Measurements from ENCODE around the gene OBSCN. TPM values are rescaled to one million over a fixed set of nuclear protein-coding genes. Genes with fewer than 3 reads are reported as not detected.

OBSCN gene
- total and polyA plus RNA-seq, 2 of the 13 experiments (the other 11 are each of a cell fraction or from before 2014, with no cell fraction given): 0.20 TPM

DNA sequence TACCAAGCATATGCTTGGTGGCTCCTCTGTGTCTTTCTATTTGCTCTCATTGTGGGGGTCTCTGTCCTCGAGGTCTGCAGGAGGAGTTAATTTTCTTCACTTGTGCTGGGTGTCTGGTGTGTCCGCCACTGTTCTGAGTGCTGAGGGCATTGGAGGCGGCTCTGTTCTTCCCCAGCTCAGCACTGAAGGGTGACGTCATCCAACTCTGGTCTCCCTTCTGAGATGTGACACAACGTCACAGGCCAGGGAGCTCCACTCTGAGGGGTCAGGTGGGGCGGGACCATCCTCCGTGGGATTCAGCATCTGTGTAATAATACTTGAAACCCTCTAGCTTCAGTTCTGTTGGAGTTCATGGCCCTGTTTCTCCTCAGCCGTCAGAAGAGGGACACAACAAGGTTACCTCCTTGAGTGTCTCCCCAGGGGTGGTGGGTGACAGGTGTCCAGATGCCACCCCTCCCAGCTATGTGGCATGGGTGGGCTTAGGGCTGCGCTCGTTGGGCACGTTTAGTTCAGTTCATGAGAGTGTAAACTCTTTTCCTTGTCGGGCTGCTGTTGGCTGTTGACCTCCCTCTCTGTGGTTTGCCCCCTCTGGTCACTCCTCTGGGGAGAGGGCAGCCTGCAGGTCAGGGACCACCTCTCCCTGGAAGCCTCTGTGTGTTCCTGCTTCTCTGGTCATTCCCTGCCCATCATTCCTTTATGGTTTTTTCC lies 39.1 kb upstream of the OBSCN start:
- Histone ChIP-seq H2AFZ (ENCODE audit: low read length) (no peak overlapping the region), H3K36me3 (replicated peaks in 1 of 2; ENCODE audit: control insufficient read depth in 1 of 2, insufficient read depth in 2 of 2, low read length in 2 of 2) (no peaks in the 10 kb centered on the region), H3K9me3 (ENCODE audit: low read length) (no peaks in the 10 kb centered on the region), H3K9ac (ENCODE audit: insufficient read depth, low read depth, low read length) (no peak overlapping the region), H3K27me3 (ENCODE audit: control insufficient read depth in 1 of 2, insufficient read depth in 2 of 2, low read length in 2 of 2) (no peaks in the 10 kb centered on the region), H3K27ac (ENCODE audit: extremely low read length, insufficient read depth, low read length) (no peak overlapping the region), H3K4me1 (ENCODE audit: insufficient read depth, low read length) (peaks cover 19% of the 10 kb centered on the region), H4K20me1 (ENCODE audit: insufficient read depth, low read length) (0 out of 2 replicates have a peak, but pooled peaks cover 1% of the 10 kb centered on the region), H3K79me2 (ENCODE audit: insufficient read depth, low read length) (peaks cover 5% of the 10 kb centered on the region), H3K4me3 (replicated peaks in 1 of 3; ENCODE audit: insufficient read depth in 1 of 3, low read depth in 2 of 3, low read length in 3 of 3) (no peak overlapping the region), H3K4me2 (ENCODE audit: low read depth, low read length) (no peak overlapping the region)
- FAIRE-seq (no peak), DNase-seq (ENCODE audit: low spot score) (no peak), ATAC-seq (no peak)
- no TSS peak for BruUV-seq (replicated peaks)
- WGBS (ENCODE audit: low lambda C conversion rate): 91% methylated on average over 10 of the region's 12 CpGs
- in situ Hi-C loops (cut with HindIII; ENCODE audit: extremely low pct_ligation_motif_present, low pct_unique_long_range_greater_than_20kb) (no loop called here), intact Hi-C loops (cut with micrococcal nuclease; ENCODE audit: unreplicated experiment) (no loop called here)
- no peak for TF ChIP-seq ATM (IDR thresholded peaks at IDR 0.05; ENCODE audit: borderline replicate concordance)
- no peak for TF ChIP-seq PAX8 (CRISPR knock-in tag; IDR thresholded peaks at IDR 0.05; ENCODE audit: borderline replicate concordance)
- TF ChIP-seq AFF4 (CRISPR knock-in tag; IDR thresholded peaks at IDR 0.05): no peak
- no peak for TF ChIP-seq ZNF318 (CRISPR knock-in tag; IDR thresholded peaks at IDR 0.05)
- ChIA-PET CTCF (ENCODE audit: low intra/inter-chr PET ratio, low total read pairs) (no interaction called here), POLR2A (no interaction called here)
